Esophagus mucosa (tissue), 1 donor: ENCODE data around the gene COL18A1. TPM values are rescaled to one million over a fixed set of nuclear protein-coding genes. Genes with fewer than 3 reads are reported as not detected.
"Not testable (repeated sequence)": the region's sequence is repeated elsewhere in the genome, so short reads cannot be mapped to it uniquely, and the experiment has no call there.

Experiments used
- ATAC-seq: fragments of 200-7000 bp; cut with Tn5 transposase; one replicate; pipeline ENCODE4 v1.9.1; 2020
- total RNA-seq: library from RNA; stranded (reverse); gene quantifications from one replicate; pipeline ENCODE4 v1.2.4, GENCODE V29; 2023
- donor health status: DM: yes; HTN: yes; CAD: no.

The COL18A1 gene
- 26.7 TPM for total RNA-seq

DNA sequence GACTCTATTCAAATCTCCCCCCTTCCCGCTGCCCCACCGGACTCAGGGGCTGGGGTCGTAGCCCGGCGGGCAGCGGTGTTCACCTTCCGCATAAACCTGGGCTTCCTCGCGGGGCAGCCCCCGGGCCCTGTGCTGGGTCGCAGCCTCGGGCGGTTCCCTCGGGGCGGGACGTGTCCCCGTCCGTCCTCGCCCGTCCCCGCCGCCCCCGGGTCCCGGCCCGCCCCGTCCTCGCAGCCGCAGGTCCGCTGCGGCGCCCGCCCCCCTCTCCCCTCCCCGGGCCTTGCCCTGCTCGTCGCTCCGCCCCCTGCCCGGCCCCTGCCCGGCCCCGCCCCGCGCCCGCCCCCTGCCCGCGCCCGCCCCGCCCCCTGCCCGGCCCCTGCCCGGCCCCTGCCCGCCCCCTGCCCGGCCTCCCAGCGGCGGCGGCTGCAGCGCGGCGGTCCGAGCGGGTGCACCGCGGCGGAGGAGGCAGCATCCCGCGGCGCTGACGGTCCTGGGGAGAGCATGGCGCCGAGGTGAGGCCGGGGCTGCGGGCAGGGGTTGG lies at the start of gene COL18A1:
COL18A1 (plus strand) TSS at position 436 of the 541 bp plus-strand sequence; CDS start at position 502, 66 bp downstream.
- ATAC-seq, result peak; percentile 23

DNA sequence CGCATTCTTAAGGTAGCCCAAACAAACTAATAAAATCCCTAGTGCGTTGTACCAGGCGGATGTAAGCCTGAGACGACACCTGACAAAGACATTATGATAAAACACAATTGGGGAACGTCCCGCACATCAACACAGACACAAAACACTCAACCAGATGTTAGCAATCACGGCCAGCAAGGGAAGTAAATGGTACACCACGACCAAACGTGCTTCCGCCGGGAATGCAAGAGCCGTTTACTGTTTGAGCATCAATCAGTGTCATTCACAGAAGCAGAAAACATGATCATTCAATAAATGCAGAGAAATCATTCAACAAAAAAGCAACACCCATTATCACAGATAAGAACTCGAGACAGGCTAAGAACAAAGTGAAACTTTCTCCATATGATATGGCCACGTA lies 49.4 kb upstream of the COL18A1 start:
- no peak for ATAC-seq

DNA sequence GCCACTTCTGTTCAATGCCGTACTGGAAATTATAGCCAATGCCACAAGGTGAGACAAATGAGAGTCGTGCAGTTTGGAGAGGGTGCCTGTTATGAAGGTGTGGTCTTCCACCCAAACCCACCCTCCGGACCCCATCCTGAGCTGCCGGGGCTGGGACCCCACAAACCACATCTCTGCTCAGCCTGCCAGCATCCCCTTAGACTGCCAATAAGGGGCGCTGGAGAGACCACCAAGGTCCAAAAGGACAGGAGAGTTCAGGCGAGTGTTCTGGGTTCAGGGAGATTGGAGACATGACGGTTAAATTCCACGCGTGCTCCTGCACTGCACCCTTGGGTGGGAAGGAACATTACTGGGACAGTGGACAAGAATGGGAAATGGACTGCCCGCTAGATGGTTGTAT lies 48.7 kb upstream of the COL18A1 start:
- no peak for ATAC-seq

DNA sequence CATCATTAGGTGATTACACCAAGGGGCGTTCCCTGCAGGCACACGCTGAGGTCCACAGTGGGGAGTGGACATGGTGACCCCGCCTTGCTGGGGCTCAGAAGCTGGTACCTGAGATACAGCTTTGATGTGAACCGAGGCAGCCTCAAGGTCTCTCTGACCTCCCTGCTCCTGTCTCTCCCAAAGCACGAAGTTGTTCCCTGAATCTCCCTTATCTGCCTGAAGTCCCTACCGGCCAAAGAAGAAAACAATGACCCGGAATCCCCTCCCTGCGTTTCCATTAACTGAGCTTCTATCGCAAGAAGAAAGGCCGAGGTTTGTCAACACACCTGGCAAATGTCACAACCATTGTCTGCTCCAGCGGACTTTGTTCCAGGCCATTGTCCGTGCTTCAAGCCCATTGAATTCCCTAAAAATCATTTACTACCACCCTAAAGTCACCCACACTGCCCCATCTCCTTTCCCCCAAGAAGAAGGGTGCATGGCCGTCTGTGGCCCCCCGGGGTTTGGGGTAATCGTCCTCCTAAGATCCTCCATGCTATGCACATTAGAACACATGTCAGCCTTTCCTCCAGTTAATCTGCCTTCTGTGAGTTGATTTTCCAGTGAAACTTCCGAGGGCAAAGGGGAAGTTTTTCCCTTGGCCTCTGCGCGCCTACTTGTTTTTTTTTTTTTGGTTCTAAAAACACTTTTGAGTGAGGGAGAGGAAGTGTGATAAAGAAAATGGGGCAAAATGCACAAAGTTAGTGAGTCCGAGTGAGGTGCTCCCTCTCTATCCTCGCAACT lies 48.1 kb upstream of the COL18A1 start:
- ATAC-seq, result no peak

DNA sequence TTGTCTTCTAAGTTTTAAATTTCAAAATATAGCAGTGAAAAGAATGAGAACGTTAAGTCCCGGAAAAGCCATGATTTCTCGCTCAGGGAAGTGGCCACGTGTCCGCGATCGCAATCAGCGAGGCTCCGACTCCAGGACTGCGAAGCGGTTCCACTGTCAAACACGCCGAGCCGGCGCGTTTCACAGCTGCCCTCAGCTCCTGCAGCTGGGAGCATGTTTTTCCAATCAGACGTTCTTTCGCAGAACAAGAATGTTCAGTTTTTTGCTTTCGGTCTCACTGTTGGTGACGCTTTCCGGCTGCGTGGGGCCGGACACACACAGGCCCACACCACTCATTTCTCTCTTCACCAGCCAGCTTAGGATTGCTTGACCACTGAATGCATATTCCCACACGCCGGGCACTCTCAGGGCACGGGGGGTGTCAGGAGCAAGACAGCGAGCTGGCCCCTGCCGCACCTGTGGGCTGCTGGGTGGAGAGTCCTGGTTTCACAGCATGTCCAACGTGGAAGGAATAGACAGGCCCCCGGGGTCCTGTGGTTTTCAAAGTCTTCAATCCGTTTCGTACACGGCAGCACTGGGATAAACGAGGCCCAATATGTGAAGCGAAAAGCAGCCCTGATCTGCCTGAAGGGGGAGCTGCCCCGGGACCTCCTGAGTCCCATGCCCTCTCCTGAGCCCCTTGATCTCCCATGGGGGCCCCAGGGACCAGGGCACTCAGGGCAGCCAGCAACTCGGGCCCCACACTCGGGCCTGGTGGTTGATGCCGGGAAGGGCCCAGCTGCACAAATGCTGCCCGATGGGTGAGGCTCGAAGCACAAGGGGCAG lies 47.3 kb upstream of the COL18A1 start:
- no peak for ATAC-seq

DNA sequence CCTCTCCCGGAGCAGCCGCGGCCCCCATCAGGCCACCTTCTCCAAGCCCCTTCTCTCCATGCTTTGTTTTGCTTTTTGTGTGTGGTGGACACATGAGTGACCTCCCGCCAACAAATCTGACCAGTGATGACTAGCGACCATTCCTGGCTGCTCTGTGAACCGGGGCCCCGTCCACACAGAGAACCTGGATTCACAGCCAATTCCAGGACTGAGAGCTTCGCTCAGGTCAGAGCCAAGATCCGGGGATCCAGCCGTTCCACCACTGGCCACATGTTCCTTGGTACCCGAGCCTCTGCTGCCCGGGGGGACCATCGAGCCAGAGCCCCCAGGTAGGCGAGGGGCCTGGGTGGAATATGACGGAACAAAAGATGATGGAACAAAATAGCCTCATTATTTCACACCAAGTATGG lies 46.7 kb upstream of the COL18A1 start:
- ATAC-seq, result no peak

DNA sequence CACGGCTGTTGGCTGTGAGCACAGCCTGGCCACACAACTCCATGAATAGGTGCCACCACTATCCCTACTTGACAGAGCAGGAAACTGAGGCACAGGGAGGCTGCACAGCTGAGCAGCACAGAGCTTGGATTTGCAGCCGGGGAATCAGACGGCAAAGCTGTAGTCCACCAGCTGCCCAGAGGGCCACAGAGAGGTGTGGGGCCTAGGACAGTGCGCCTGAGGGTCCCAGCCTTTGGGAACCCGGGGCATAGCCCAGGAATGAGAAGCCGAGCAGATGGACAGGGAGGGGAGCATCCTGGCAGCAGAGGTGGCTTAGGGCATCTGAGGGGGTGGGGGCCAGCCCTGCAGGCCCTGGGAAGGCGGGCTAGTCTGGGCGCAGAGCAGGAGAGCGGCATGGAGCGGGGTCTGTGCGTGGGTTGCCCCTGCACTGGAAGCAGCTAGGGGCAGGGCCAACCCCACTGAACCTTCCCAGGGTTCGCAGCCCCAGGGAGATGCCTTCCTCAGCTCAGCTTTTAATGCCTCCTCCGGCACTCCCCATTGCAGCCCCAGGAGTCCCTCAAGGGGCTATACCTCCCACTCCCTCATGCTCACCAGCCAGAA lies 46.2 kb upstream of the COL18A1 start:
- ATAC-seq, result no peak

DNA sequence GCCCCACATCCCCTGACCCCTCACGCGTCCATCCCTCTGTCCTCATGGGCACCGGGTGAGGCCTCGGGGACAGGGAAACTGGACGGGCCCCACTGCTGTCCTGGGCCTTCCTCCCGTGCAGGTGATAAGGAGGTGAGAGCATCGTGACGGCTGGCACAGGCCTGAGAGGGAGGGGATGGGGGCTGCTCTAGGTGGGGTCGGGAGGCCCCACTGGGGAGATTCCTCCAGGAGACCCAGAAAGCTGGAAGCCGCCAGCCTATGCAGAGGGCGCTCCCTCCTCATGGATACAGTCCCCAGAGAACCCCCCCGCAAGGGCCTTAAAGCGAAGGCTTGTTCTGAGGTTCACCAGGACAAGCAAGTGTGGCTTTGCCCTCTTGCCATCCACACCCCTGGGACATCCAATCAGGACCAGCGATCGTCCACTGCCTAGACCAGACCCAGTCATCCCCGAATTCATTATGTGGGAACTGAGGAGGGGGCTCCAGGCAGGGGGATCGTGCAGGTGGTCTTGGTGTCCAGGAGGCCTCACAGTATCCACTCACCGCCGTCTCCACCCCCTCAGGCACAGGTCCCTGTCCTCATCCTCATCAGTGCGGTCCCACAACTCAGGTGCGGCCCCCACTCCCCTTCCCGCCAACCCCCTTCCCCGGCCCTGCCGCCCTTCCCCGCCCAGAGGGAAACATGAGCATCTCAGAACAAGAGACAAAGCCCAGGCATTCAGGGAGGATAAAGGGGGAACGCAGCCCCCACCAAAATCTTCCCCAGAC lies 45.3 kb upstream of the COL18A1 start:
- ATAC-seq, result no peak

DNA sequence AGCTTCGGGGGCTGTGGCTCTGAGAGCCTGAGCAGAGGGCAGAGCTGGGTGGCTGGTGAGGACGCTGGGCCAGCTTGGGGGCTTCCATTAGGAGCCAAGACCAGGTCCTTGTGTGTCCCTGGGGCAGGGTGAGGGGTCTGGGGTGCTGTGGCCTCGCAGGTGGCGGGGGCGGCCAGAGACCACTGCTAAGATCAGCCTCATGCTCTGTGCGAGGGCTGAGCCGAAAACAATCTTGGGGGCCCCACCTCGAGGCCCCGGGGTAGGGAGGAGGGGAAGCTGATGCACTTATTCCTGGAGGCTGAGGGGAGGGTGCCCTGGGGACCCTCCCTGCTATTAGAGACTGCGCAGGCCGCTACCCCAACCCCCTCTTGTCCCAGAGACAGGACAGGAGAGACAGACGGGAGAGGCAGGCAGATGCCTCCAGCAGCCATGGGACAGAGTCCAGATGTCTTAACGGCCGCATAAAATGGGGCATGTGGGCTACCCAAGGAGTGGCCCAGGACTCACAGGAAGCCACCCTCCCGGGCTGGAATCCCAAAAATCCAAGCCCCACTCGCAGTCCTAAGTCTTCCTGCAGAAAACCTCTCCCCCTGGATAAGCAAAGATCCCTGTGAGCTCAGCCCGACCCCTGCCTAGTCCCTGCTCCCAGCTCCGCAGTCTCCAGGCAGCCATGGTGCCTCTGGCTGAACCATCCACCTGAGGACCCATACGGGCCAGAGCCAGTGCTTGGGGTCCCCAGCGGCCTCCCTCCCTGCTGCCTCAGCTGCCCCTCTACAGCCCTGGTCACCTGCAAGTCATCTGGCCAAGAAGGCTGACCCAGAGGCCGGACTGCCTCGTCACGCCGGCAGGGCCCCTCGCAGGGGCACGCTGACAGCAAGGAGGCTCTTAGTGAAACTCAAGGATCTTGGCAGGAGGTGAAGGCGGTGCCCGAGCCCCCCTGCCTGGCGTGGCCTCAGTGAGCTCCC lies 43.6 kb upstream of the COL18A1 start:
- ATAC-seq, result no peak

DNA sequence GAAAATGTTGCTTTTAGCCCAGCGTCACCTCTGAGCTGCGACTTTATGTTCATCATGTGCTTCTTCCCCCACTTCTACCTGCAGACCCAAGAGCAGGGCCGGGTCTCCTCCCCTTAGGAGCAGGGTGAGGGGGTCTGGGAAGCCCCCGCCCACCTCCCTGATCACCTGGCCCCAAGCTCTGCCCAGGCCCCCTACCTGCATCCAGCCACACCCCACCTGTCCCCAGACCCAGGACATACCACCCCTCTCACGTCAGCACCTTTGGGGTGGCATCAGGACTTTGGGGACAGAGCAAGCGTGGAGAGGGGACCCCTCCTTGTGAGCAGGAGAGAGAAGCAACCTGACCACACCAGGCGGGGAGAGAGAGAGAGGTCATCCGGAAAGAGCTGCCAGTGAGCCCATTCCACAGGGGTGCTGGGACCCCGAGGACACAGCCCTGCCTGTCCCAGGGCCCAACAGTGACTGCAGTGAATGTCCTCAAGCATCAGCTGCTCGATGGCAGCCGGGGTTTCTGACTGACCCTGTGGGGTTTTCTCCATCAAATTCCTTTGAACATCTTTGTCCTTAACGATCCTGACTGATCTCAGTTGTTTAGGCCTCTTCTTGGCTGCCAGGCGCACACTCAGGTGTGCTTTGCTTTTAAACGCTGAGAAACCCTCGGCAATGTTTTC lies 42.8 kb upstream of the COL18A1 start:
- no peak for ATAC-seq

DNA sequence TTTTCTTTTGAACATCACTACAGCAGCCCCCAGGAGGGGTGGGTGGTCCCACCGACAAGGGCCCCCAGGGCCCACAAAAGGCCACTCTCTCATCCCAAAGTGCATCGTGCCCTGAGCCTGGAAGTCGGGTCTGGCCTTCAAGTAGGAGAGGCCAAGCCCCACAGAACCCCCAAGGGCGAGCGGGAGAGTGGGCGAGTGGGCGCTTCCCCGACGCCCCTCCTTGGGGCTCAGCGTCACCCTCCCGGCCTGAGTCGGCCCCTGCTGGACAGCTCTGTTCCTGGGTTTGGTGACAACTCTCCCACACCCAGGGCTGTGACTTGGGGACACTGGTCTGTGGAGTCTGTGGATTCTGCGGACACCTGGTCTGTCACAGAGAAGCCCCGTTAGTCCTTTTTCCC lies 42.2 kb upstream of the COL18A1 start:
- no peak for ATAC-seq

DNA sequence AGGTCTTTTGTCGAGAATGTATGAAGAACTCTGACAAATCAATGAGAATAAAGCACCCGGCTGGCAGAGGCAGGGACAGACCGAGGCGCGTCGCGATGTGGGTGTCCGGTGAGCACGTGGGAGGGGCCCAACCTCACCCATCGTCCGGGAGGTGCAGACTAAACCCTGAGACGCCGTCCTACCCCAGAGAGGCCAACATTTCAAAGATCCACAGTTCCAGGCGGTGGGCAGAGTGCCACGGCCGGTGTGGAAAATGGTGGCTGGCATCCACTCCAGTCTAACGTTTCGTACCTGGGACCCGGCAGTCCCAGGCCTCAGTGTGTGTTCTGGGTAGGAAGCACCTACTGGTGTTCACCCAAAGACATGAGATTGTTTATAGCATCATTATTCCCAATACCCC lies 41.7 kb upstream of the COL18A1 start:
- not testable (repeated sequence) for ATAC-seq

DNA sequence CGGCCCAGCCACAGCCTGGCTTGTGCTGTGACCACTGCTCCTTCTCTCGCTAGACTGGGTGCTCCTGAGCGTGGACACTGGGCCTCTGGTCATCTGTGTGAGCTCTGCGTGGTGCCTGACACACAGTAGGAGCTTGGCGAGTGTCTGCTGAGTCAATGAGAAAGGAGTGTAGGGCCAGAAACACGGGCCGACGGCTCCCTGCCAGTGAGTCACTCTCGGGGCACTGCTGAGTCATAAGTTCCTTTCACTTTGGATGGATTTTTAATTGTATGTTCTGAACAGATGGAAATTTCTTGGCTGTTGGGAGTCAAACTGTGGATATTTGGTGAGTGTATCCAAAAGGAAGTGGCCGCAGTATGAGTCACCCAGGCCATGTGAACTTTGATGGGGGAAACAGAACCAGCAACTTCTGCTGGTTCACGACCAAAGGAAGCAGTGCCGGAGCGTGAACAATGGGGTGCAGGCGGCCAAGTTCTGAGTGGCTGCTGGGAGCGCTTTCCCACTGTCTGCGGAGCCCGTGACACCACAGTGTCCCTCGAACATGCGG lies 41.0 kb upstream of the COL18A1 start:
- peak; percentile 76 for ATAC-seq

DNA sequence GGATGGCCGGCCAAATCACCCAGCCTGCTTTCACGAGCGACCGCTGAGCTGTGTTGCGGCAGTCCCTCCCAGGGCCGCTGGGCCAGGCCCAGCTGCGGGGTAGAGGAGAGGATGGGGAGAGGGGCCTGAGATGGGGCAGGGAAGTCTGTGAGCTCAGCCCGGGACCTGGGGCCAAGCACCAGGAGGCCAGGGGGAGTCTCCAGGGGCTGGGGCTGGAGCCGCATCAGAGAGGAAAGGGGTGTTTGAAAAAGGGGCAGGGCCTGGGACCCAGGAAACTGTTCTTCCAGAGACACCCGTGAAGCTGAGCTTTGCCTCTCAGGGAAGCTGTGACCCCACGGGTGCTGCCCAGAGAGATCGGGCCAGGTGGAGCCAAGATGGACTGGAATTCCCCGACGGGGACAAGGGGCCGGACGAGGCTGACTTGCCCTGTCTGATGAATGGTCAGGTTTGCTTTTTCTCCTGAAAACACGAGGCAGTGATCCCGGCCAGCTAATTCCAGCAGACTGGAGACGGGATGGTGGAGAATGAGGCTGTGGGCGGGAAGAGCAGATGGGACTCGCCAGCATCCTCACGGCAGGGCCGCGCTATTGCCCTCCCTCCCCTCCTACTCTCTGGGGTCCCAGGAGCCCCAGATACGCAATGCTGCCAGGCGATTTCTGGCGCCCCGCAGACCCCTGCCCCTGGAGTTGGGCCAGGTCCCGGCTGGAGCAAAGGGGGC lies 40.3 kb upstream of the COL18A1 start:
- peak; percentile 2 for ATAC-seq

DNA sequence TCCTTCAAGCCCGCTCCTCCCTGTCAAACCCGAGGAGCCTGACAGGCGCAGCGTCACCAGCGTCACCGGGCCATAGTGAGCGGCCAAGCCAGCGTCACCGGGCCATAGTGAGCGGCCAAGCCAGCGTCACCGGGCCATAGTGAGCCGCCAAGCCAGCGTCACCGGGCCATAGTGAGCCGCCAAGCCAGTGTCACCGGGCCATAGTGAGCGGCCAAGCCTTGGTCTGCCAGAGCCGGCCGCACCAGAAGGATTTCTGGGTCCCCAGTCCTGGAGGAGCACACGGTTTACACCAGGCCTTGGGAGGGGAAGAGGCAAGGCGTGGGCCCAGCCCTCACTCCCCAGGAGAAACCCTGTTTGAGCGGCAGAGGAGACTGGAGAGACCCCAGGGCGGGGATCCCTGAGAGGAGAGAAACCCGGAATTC lies 39.8 kb upstream of the COL18A1 start:
- no peak for ATAC-seq

DNA sequence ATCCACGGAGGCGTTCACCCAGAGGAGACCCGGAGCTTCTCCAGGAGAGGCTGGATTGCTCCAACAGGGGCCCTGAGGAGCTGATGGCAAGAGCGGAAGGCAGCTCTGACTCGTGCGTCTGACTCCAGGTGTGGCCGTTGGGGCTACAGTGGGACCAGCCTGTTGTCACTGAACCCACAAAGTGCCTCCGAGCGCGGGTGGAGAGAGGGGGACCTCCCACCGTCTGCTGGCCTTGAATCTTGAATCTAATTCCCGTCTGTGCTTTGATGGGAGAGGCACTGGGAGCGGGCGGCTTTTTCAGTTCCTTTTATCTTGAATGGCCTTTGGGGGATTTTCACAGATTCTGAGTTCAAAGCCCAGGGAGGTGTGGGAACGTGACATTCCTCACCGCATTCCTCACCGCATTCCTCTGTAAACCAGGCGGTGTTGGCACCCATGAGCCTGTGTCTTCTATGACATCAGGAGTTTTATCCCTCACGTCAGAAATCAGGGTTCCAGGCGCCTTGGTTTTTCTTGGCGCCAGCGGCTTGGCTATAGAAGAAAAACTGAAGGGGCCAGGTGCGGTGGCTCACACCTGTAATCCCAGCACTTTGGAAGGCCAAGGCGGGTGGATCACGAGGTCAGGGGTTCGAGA lies 39.2 kb upstream of the COL18A1 start:
- no peak for ATAC-seq

DNA sequence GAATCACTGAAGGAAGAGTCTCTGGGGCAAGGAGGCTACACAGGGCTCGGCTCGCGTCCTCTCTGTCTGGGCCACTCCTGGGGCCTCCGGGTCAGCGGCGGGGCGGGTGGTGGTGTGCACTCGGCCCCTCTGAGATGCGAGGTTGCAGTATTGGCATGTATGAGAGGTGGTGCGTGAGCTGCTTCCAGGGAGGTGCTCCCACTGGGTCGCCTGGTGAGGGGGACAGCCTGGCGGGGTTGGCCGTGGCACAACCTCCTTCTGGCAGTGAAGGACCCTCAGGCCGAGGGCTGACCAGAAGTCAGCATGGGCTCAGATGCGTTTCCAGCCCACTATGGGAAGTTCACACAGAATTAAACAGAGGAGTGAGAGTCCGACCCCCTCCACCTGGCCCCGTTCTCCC lies 38.5 kb upstream of the COL18A1 start:
- ATAC-seq, result no peak

DNA sequence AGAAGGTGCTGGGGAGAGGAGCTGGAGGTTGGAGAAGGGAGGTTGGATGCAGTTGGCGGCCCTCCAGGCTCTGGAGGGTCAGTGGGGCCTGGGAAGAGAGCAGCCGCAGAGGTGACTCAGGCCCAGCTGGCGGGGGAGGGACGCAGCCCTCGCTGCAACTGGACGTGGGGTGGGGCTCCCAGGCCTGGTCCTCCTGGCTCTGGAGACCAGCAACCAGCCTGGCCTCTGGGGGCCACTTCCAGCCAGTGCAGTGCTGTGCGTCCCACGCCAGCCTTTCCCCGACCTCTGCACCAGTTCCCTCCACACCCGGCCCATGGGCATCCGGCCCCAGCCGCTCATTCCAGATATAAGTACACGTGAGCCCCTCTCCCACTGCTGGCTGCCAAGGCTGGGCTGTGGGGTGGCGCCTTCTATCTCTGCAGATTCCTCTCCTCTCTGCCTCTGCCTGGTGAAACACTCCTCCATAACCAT lies 38.0 kb upstream of the COL18A1 start:
- no peak for ATAC-seq
